HG03378 (cell line): ENCODE results near the gene PTH2R.

Experiments
- ATAC-seq: cut with Tn5 transposase; IDR thresholded peaks from one replicate; pipeline ENCODE4 v1.9.1; 2021; ENCODE audit warnings: mild to moderate bottlenecking, moderate library complexity; ENCODE audit not compliant: unreplicated experiment

PTH2R gene

DNA sequence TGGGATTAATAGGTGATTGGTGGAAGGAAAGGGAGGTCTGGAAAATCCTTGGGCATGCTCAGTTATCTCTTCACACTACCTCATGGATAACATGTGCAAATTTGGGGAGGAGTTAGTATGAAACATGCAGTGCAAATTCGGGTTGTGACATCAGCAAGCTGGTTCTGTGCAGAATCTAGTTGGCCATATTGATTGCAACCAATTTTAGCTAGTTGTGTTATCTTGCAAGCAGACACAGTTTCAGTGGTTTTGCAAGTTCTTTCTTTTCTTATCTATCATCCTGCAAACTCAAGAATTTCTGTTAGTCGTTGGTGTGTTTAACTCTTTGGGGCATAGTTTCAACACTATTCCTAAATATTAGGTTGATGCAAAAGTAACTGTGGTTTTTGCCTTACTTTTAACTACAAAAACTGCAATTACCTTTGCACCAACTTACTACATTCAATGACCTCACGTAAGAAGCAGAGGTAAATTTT, 135.4 kb downstream of the PTH2R start:
- peak; percentile 47 for ATAC-seq

- ATAC-seq, result peak; percentile 41
Observed at GRCh38 chr2:208542465-208543041, 136.0 kb downstream of the PTH2R start.
